Loucy (cell line): Measurements from ENCODE around the gene DLL1.

Source experiments
- H2AFZ ChIP-seq: fragments of 200-600 bp; sonication (generic); 2 replicates; pipeline ENCODE4 v1.6.0; 2016; ENCODE audit warnings: antibody characterized with exemption, mild to moderate bottlenecking, low read length, moderate library complexity
- H3F3A ChIP-seq: fragments of 200-600 bp; 2 replicates; pipeline ENCODE4 v1.6.0; 2016; ENCODE audit warnings: antibody characterized with exemption, low read depth, mild to moderate bottlenecking
- H3K27me3 ChIP-seq: fragments of 200-600 bp; sonication (generic); 2 replicates; pipeline ENCODE4 v1.6.1; 2014; ENCODE audit warnings: low read length, mild to moderate bottlenecking; ENCODE audit not compliant: insufficient read depth, poor library complexity, severe bottlenecking
- H3K36me3 ChIP-seq: fragments of 200-600 bp; sonication (generic); 2 replicates; pipeline ENCODE4 v1.6.1; 2016; ENCODE audit warnings: low read length; ENCODE audit not compliant: insufficient read depth
- H3K4me1 ChIP-seq: fragments of 200-600 bp; sonication (generic); 2 replicates; pipeline ENCODE4 v1.5.1; 2014; ENCODE audit warnings: low read length, mild to moderate bottlenecking; ENCODE audit not compliant: insufficient read depth, poor library complexity, severe bottlenecking
- H3K4me2 ChIP-seq: fragments of 200-600 bp; sonication (generic); 2 replicates; pipeline ENCODE4 v1.6.0; 2014; ENCODE audit warnings: antibody characterized with exemption, low read length, low read depth, mild to moderate bottlenecking; ENCODE audit not compliant: poor library complexity, severe bottlenecking
- H3K4me3 ChIP-seq: fragments of 200-600 bp; sonication (generic); 2 replicates; pipeline ENCODE4 v1.5.1; 2014; ENCODE audit warnings: low read length, mild to moderate bottlenecking, mixed read lengths; ENCODE audit not compliant: poor library complexity, severe bottlenecking
- H3K79me2 ChIP-seq: fragments of 200-600 bp; sonication (generic); 2 replicates; pipeline ENCODE4 v1.6.1; 2014; ENCODE audit warnings: low read length; ENCODE audit not compliant: insufficient read depth
- H3K9ac ChIP-seq: fragments of 200-600 bp; sonication (generic); 2 replicates; pipeline ENCODE4 v1.6.0; 2014; ENCODE audit warnings: mild to moderate bottlenecking, low read depth, low read length, moderate library complexity; ENCODE audit not compliant: poor library complexity, severe bottlenecking
- H3K9me2 ChIP-seq: fragments of 200-600 bp; sonication (generic); replicated peaks from 2 replicates; pipeline ENCODE4 v1.6.1; 2016; ENCODE audit warnings: low read depth, low read length, mixed read lengths
- H3K9me3 ChIP-seq: fragments of 200-600 bp; sonication (generic); 2 replicates; pipeline ENCODE4 v1.6.1; 2014; ENCODE audit warnings: mild to moderate bottlenecking, antibody characterized with exemption, low read length, low read depth; ENCODE audit not compliant: insufficient read depth
- H4K20me1 ChIP-seq: fragments of 200-600 bp; sonication (generic); 2 replicates; pipeline ENCODE4 v1.6.0; 2014; ENCODE audit warnings: antibody characterized with exemption, low read length, mild to moderate bottlenecking; ENCODE audit not compliant: insufficient read depth, poor library complexity, severe bottlenecking
- EZH2phosphoT487 ChIP-seq: fragments of 200-600 bp; IDR thresholded peaks from 2 replicates; pipeline ENCODE4 v1.6.1; 2018; ENCODE audit warnings: antibody characterized with exemption, mild to moderate bottlenecking, moderate library complexity, borderline replicate concordance
- TF ChIP-seq, protein P1 (sequence below): fragments of 200-600 bp; sonication (generic); conservative IDR thresholded peaks from 2 replicates; pipeline ENCODE4 v1.5.1; 2014; ENCODE audit warnings: mild to moderate bottlenecking, antibody characterized with exemption, low read length

The DLL1 gene

DNA sequence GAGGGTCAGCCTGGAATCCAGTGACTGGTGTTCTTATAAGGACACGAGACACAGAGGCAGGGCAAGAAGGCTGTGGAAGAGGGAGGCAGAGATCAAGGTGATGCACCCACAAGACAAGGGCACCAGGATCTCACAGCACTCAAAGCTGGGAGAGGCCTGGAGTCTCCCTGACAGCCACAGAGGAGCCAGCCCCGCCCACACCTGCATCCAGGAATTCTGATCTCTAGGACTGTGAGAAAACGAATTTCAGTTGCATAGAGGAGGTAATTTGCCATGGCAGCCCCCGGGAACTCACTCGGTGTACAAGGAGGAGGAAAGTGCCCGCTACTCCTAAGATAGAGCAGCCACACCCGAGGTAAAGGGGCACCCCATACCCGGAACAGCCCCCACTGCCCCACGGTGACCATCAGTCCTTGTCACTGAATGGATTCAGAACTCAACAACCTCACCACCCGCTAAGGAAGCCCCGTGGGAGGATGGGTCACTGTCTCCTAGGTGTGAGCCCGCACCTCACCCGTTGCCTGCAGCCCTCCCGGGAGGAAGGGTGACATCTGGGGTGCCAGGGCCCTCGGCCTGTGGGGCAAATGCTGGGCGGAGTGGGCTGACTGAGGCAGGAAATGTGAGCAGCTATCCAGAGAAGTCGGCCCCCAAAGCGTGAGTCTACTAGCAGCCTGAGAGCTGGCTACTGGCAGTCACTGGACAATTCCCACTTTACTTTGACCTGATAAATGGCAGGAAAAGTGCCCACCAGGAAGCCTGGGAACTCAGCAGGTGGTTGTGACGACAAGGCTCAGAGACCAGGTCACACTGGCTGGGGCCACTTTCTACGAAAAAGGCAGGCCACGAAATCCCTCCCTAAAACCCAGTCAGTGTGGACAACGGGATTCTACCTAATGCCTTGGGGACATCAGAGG lies 22.4 kb downstream of the DLL1 start:
- H3K27me3 ChIP-seq, result no peaks in the 10 kb centered on the region
- H3K9ac ChIP-seq, result no peak overlapping the region
- H3K4me2 ChIP-seq, result no peak overlapping the region
- no peak overlapping the region for H2AFZ ChIP-seq
- no peaks in the 10 kb centered on the region for H3F3A ChIP-seq
- no peaks in the 10 kb centered on the region for H4K20me1 ChIP-seq
- no peaks in the 10 kb centered on the region for H3K36me3 ChIP-seq
- no peaks in the 10 kb centered on the region for H3K79me2 ChIP-seq
- H3K9me2 ChIP-seq, result no peaks in the 10 kb centered on the region
- no peak overlapping the region for H3K4me3 ChIP-seq
- H3K9me3 ChIP-seq, result no peaks in the 10 kb centered on the region
- H3K4me1 ChIP-seq, result peaks cover 17% of the 10 kb centered on the region
- TF ChIP-seq EZH2phosphoT487, result no peak
- TF ChIP-seq, protein P1, sequence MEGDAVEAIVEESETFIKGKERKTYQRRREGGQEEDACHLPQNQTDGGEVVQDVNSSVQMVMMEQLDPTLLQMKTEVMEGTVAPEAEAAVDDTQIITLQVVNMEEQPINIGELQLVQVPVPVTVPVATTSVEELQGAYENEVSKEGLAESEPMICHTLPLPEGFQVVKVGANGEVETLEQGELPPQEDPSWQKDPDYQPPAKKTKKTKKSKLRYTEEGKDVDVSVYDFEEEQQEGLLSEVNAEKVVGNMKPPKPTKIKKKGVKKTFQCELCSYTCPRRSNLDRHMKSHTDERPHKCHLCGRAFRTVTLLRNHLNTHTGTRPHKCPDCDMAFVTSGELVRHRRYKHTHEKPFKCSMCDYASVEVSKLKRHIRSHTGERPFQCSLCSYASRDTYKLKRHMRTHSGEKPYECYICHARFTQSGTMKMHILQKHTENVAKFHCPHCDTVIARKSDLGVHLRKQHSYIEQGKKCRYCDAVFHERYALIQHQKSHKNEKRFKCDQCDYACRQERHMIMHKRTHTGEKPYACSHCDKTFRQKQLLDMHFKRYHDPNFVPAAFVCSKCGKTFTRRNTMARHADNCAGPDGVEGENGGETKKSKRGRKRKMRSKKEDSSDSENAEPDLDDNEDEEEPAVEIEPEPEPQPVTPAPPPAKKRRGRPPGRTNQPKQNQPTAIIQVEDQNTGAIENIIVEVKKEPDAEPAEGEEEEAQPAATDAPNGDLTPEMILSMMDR, result no peak

DNA sequence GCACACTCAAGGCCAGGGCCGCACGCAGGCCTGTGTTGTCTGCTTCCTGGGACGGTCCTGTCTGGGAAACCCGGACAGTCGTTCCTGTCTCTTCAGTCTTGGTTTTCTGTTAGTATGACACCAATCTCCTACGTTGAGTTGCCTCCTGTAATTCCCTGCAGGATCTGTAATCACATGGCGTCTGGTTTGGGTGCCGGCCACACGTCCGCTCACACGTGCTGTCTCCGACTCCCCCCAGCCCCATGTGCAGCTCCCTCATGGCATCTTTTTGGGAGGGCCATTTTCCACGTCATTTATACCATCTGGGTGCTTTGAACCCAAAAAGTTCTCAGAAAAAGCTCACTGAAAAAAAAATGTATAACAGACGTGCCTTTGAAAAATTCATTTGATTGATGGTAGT lies 23.2 kb downstream of the DLL1 start:
- H3K9me2 ChIP-seq, result no peaks in the 10 kb centered on the region
- no peak overlapping the region for H3K9ac ChIP-seq
- no peaks in the 10 kb centered on the region for H3K27me3 ChIP-seq
- no peak overlapping the region for H3K4me2 ChIP-seq
- TF ChIP-seq, protein P1, result no peak
- no peak for TF ChIP-seq EZH2phosphoT487
- peaks cover 17% of the 10 kb centered on the region for H3K4me1 ChIP-seq
- H3K4me3 ChIP-seq, result no peak overlapping the region
- H2AFZ ChIP-seq, result no peak overlapping the region
- H3K9me3 ChIP-seq, result no peaks in the 10 kb centered on the region
- no peaks in the 10 kb centered on the region for H4K20me1 ChIP-seq
- H3K79me2 ChIP-seq, result no peaks in the 10 kb centered on the region
- H3K36me3 ChIP-seq, result no peaks in the 10 kb centered on the region
- no peaks in the 10 kb centered on the region for H3F3A ChIP-seq

DNA sequence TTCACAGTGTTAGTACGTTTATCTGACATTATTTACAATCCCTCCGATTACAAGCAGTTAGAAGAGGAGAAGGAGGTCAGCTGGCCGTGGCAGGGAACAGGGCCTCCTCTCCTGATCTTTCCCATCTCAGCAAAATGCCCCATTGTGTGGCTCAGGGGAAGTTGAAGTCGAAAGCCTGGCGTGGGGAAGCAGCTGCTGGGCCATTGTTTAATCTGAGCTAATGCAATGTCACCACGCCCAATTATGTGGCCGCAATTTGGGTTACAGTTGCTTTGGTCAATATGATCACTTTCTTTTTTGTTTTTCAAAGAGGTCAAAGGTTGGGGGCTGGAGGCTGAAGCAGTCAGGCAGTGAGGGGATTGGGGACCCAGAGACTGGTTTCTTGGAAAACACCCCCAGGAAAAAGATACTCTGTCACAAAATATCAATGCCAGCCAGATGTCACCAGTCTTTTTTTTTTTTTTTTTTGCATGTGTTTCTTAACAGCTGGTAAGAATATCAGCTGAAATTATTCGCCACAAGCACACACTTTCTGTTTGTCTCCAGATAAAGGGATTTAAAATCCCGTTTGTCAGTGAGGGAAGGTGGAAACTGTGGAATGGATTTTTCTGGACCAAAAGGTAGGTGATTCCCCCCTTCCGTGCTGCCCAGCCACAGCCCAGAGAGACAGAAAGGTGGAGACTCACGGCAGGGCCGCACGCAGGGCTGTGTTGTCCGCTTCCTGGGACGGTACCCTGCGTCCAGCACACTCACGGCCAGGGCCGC lies 24.6 kb downstream of the DLL1 start:
- TF ChIP-seq, protein P1, result no peak
- no peak for TF ChIP-seq EZH2phosphoT487
- Histone ChIP-seq H3K4me1 (peaks cover 7% of the 10 kb centered on the region), H3K4me3 (no peak overlapping the region), H3K9ac (no peak overlapping the region), H4K20me1 (no peaks in the 10 kb centered on the region), H2AFZ (no peak overlapping the region), H3K9me2 (no peaks in the 10 kb centered on the region), H3K36me3 (no peaks in the 10 kb centered on the region), H3K4me2 (no peak overlapping the region), H3K27me3 (no peaks in the 10 kb centered on the region), H3F3A (no peaks in the 10 kb centered on the region), H3K9me3 (no peaks in the 10 kb centered on the region), H3K79me2 (no peaks in the 10 kb centered on the region)
